Muscle layer of colon (tissue), 2 donors: ENCODE data around the gene P3H2.

Source experiments
- H3K27ac ChIP-seq: one replicate; pipeline ENCODE4 v1.7.0; 2013; ENCODE audit warnings: low read depth, mild to moderate bottlenecking, low read length, moderate library complexity
- H3K27me3 ChIP-seq, 2 donors: one replicate each; pipeline ENCODE4 v1.7.0; 2013; ENCODE audit warnings: low read length in 2 of 2, mild to moderate bottlenecking in 2 of 2; ENCODE audit not compliant: insufficient read depth in 2 of 2, control insufficient read depth in 1 of 2
- H3K36me3 ChIP-seq: one replicate; pipeline ENCODE4 v1.7.0; 2013; ENCODE audit warnings: mild to moderate bottlenecking, low read length; ENCODE audit not compliant: insufficient read depth
- H3K4me1 ChIP-seq: one replicate; pipeline ENCODE4 v1.7.0; 2013; ENCODE audit warnings: mild to moderate bottlenecking, low read length; ENCODE audit not compliant: insufficient read depth
- H3K4me3 ChIP-seq, 2 donors: one replicate each; pipeline ENCODE4 v1.7.0; 2013; ENCODE audit warnings: low read length in 2 of 2, low read depth in 1 of 2, mild to moderate bottlenecking in 1 of 2, moderate library complexity in 1 of 2
- H3K9ac ChIP-seq: one replicate; pipeline ENCODE4 v1.7.0; 2013; ENCODE audit warnings: low read length
- H3K9me3 ChIP-seq: one replicate; pipeline ENCODE4 v1.7.0; 2013; ENCODE audit warnings: mild to moderate bottlenecking, low read length
- donor health status: abdominal sarcoma.
- donor health status: Adenocarcinoma of cecum.

Gene P3H2

GRCh38 chr3:189995129-189995528, 125.6 kb downstream of the P3H2 start:
- H3K4me1 ChIP-seq: peaks cover 14% of the 10 kb centered on the region
- H3K9ac ChIP-seq: no peak overlapping the region
- no peaks in the 10 kb centered on the region for H3K27me3 ChIP-seq
- H3K9me3 ChIP-seq: no peaks in the 10 kb centered on the region
- no peaks in the 10 kb centered on the region for H3K36me3 ChIP-seq
- no peak overlapping the region for H3K27ac ChIP-seq
- no peak overlapping the region for H3K4me3 ChIP-seq

- no peaks in the 10 kb centered on the region for H3K4me1 ChIP-seq
- no peak overlapping the region for H3K9ac ChIP-seq
- H3K4me3 ChIP-seq: no peak overlapping the region
- no peak overlapping the region for H3K27ac ChIP-seq
- H3K9me3 ChIP-seq: no peaks in the 10 kb centered on the region
- H3K36me3 ChIP-seq: peaks cover 3% of the 10 kb centered on the region
- no peaks in the 10 kb centered on the region for H3K27me3 ChIP-seq
Measured at GRCh38 chr3:189990826-189991225, 129.9 kb downstream of the P3H2 start.

- peaks cover 3% of the 10 kb centered on the region for H3K36me3 ChIP-seq
- no peaks in the 10 kb centered on the region for H3K27me3 ChIP-seq
- H3K9ac ChIP-seq: no peak overlapping the region
- no peaks in the 10 kb centered on the region for H3K9me3 ChIP-seq
- no peak overlapping the region for H3K27ac ChIP-seq
- H3K4me3 ChIP-seq: no peak overlapping the region
- no peaks in the 10 kb centered on the region for H3K4me1 ChIP-seq
Measured at GRCh38 chr3:189988854-189989253, 131.8 kb downstream of the P3H2 start.

DNA sequence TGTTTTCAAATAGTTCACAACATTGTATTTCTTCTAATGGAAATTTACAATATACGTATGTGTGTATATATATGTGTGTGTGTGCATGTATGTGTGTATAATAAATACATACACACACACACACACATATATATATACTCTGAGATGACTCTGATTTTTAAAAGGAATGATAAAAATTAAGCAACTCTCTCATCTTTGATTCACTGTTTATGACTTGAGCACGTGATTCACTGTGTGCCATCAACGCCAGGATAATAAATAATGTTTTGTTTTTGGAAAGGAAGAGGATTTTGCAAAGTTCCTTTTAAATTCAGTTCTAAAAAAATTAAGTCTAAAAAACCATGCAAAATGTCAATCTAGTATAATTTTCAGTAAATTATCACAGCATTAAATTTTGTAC, 132.4 kb downstream of the P3H2 start:
- Histone ChIP-seq H3K27me3 (no peaks in the 10 kb centered on the region), H3K9ac (no peak overlapping the region), H3K27ac (no peak overlapping the region)

DNA sequence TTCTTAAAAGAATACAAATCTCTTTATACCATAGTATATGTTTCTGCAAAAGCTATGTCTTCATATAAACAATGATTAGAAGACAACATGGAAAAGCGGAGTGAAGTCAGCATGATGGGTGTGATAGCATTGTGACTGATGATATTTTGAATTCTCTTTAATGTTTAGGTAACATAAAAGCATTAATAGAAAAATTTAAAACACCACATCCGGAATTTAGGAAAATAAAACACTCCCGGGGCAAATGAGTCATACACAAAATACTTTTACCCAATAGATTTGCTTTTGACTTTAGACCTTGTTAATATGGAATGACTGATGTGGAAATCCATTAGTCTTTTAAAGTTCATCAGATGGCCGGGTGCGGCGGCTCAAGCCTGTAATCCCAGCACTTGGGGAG, 134.7 kb downstream of the P3H2 start:
- Histone ChIP-seq H3K27me3 (no peaks in the 10 kb centered on the region), H3K36me3 (peaks cover 3% of the 10 kb centered on the region), H3K9ac (no peak overlapping the region), H3K27ac (no peak overlapping the region), H3K4me3 (no peak overlapping the region), H3K4me1 (peaks cover 17% of the 10 kb centered on the region), H3K9me3 (no peaks in the 10 kb centered on the region)

More for the DNA sequence above, 132.4 kb downstream of the P3H2 start:
- H3K9me3 ChIP-seq: no peaks in the 10 kb centered on the region
- H3K36me3 ChIP-seq: peaks cover 3% of the 10 kb centered on the region
- H3K4me1 ChIP-seq: no peaks in the 10 kb centered on the region
- no peak overlapping the region for H3K4me3 ChIP-seq

- no peaks in the 10 kb centered on the region for H3K27me3 ChIP-seq
- no peaks in the 10 kb centered on the region for H3K9me3 ChIP-seq
- no peak overlapping the region for H3K27ac ChIP-seq
- H3K9ac ChIP-seq: no peak overlapping the region
- peaks cover 3% of the 10 kb centered on the region for H3K36me3 ChIP-seq
- no peak overlapping the region for H3K4me3 ChIP-seq
- peaks cover 21% of the 10 kb centered on the region for H3K4me1 ChIP-seq
Measured at GRCh38 chr3:189983612-189984011, 137.1 kb downstream of the P3H2 start.

GRCh38 chr3:189982321-189982945, 138.3 kb downstream of the P3H2 start:
- Histone ChIP-seq H3K9ac (no peak overlapping the region), H3K27ac (no peak overlapping the region), H3K9me3 (no peaks in the 10 kb centered on the region), H3K36me3 (peaks cover under 1% of the 10 kb centered on the region), H3K4me1 (peaks cover 21% of the 10 kb centered on the region), H3K27me3 (no peaks in the 10 kb centered on the region), H3K4me3 (no peak overlapping the region)

DNA sequence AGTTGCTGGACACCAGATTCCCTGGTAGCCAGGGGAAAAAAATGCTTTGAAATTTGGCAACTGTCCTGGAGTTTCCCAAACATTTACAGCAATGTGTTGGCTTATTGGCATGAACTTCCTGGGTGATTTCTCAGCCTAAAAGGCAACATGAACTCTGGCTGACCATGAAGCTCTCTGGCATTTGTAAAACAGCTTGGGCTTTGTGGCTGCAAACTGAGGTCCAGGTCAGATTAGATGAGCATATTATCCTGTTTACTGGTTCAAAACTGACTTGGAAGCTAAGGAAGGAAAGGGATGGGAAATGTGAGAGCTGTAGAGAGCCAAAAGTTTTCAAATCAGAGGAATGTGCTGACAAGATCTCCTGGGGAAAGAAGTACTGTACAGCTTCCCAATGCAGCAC, 139.0 kb downstream of the P3H2 start:
- Histone ChIP-seq H3K4me3 (peak overlapping the region in 1 of 2 donors; percentile 1), H3K9ac (peak overlapping the region; percentile 20), H3K36me3 (no peaks in the 10 kb centered on the region), H3K4me1 (peaks cover 21% of the 10 kb centered on the region), H3K9me3 (no peaks in the 10 kb centered on the region), H3K27ac (no peak overlapping the region), H3K27me3 (no peaks in the 10 kb centered on the region)

DNA sequence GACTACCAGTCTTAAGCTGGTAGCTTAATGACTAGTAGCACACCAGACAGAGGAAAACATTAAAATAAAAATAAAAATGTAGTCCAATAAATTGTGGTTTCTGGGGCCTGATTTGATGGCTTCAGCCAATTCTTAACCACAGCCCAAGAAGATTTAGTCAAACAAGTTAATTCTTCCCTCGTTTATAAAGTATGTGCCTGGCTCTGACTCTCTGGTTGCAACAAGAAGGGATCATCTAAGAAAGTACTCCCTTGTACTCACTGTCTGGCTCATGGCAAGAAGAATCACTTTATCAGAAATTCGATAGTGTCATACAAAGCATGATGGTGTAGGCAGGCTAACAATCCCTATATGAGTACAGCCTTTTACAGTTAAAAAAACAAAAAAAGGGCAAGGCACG, 141.9 kb downstream of the P3H2 start:
- Histone ChIP-seq H3K4me1 (peaks cover 40% of the 10 kb centered on the region), H3K9ac (no peak overlapping the region), H3K4me3 (no peak overlapping the region)

DNA sequence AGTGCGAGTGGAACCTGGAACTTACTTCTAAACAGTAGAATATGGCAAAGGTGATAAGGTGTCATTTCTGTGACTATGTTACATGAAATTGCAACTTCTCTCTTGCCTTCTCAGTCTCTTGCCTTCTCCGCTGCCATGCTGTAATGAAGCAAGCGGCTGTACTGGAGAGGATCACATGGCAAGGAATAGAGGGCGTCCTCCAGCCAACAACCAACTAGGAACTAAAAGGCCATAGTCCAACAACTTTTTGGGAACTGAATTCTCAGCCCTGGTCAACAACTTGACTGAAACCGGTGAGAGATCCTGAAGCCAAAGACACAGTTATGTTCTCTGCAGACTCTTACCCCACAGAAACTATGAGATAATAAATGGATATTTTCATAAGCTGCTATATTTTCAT, 143.5 kb downstream of the P3H2 start:
- no peaks in the 10 kb centered on the region for H3K9me3 ChIP-seq

More for the DNA sequence above, 141.9 kb downstream of the P3H2 start:
- Histone ChIP-seq H3K27ac (no peak overlapping the region), H3K9me3 (no peaks in the 10 kb centered on the region), H3K36me3 (no peaks in the 10 kb centered on the region), H3K27me3 (no peaks in the 10 kb centered on the region)

DNA sequence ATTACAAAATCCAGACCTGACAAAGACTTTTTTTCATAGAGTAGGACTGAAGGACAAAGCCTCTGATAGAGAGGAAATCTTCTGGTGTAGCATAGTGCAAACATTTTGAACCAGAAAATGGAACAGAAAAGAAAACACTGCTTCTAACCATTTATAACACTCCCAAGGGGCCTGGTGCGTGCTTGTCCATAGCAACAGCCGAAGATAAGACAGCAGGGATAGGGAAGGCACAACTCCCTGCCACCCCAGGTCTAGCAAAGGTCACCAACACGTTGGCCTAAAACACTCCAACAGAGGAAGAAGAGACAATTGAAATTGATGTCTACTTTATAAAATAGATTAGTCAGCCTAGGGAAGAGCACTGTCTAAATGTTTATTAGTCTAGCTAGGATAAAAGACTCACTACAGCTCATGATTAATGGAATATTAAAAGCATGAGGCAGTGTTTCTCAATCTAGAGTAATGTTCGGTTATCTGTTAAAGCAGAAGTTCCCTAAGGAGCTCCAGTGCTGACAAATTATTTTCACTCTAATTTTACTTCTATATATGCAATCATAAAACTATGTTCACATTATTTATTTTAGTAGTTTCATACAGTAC, 145.2 kb downstream of the P3H2 start:
- H3K4me1 ChIP-seq: peaks cover 19% of the 10 kb centered on the region
- H3K9me3 ChIP-seq: no peaks in the 10 kb centered on the region
- H3K9ac ChIP-seq: no peak overlapping the region
- H3K27me3 ChIP-seq: no peaks in the 10 kb centered on the region
- no peak overlapping the region for H3K4me3 ChIP-seq
- no peak overlapping the region for H3K27ac ChIP-seq
- peaks cover 7% of the 10 kb centered on the region for H3K36me3 ChIP-seq

More for the DNA sequence above, 143.5 kb downstream of the P3H2 start:
- no peak overlapping the region for H3K4me3 ChIP-seq
- no peaks in the 10 kb centered on the region for H3K27me3 ChIP-seq
- H3K4me1 ChIP-seq: peaks cover 36% of the 10 kb centered on the region
- no peak overlapping the region for H3K9ac ChIP-seq
- no peak overlapping the region for H3K27ac ChIP-seq
- H3K36me3 ChIP-seq: no peaks in the 10 kb centered on the region

DNA sequence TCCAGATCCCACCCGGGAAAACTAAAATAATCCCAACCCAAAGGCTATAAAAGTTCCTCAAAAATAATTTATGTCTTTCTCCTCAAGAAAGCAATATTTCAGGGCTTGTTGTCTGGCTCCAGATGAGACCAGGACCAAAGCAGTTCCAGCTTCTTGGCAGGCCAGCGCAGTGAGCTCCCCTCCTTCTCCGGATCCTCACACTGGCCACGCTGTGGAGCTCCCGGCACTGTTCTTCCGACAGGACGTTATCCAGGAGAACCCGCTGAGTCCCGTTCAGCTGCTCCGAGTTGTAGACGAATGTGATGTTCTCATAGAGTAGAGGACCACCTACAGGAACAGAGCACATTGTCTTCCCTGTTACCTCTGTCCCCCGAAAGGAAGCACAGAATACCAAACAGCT, 146.3 kb downstream of the P3H2 start:
- Histone ChIP-seq H3K36me3 (peaks cover 13% of the 10 kb centered on the region), H3K27me3 (no peaks in the 10 kb centered on the region), H3K4me1 (peaks cover 19% of the 10 kb centered on the region), H3K9ac (no peak overlapping the region), H3K9me3 (no peaks in the 10 kb centered on the region), H3K4me3 (no peak overlapping the region), H3K27ac (no peak overlapping the region)
